Ishikawa (cell line): ENCODE measurements around the gene CHST11.

Experiments used
- FOXM1 ChIP-seq: IDR thresholded peaks from 2 replicates; pipeline ENCODE4 v1.6.1; 2012; ENCODE audit warnings: low read depth, borderline replicate concordance
- USF1 ChIP-seq: IDR thresholded peaks from 2 replicates; pipeline ENCODE4 v1.6.1; 2012

GRCh38 chr12:104793968-104794367, 337.2 kb downstream of the CHST11 start:
- TF ChIP-seq USF1: no peak
- no peak for TF ChIP-seq FOXM1
